ENCODE measurements around the gene NSUN5. TPM values are rescaled to one million over a fixed set of nuclear protein-coding genes. Genes with fewer than 3 reads are reported as not detected.
"Not testable (repeated sequence)": the region's sequence is repeated elsewhere in the genome, so short reads cannot be mapped to it uniquely, and the experiment has no call there.

Gene NSUN5
- total RNA-seq, 1 experiment from 2014 or later = 70.4 TPM

- intact Hi-C loops (cut with micrococcal nuclease) = loop anchor here (1.0 to 10.0 kb wide), 2 partner anchors 128 to 411 kb away; partner anchors contain the start of gene ABHD11
- H3K79me2 ChIP-seq (ENCODE audit: insufficient read depth, low read length); H3K27ac ChIP-seq (ENCODE audit: low read depth, low read length); DNase-seq (ENCODE audit: low read depth, low spot score); H3K9me3 ChIP-seq (ENCODE audit: control insufficient read depth in 1 of 2, insufficient read depth in 1 of 2, low read depth in 1 of 2, low read length in 2 of 2); H3K36me3 ChIP-seq (ENCODE audit: control insufficient read depth in 1 of 2, insufficient read depth in 2 of 2, low read length in 2 of 2); H3K27me3 ChIP-seq (ENCODE audit: insufficient read depth, low read length); H3K9me2 ChIP-seq (ENCODE audit: insufficient read depth); POLR2A ChIA-PET; H4K20me1 ChIP-seq (ENCODE audit: insufficient read depth); BruUV-seq (replicated peaks): not testable (repeated sequence)
- Histone ChIP-seq H3K9ac (ENCODE audit: low read length) (0 out of 2 replicates have a peak overlapping the region, but pooled peaks have one; percentile 13), H3K4me2 (ENCODE audit: low read length) (peak overlapping the region; percentile 66), H3K4me1 (ENCODE audit: control insufficient read depth in 1 of 2, insufficient read depth in 2 of 2, low read length in 2 of 2) (peaks cover 0 to 11% of the 10 kb centered on the region in 2 experiments; a peak in 2 of 4 replicates), H3K4me3 (replicated peaks in 1 of 2; ENCODE audit: low read depth in 1 of 2, low read length in 2 of 2) (peak overlapping the region in 1 of 2 experiments; percentile 11; a peak in 1 of 4 replicates), H2AFZ (ENCODE audit: low read depth, low read length, poor library complexity, severe bottlenecking) (peak overlapping the region; percentile 73)
- ChIA-PET CTCF (interaction anchor here (0.6 to 1.3 kb wide), 5 partner anchors 17 to 128 kb away, joined by 3 to 12 read pairs (median 3); no protein-coding TSS in a partner anchor), RAD21 (ENCODE audit: low non-redundant PET in 1 of 2, low total read pairs in 2 of 2, uncharacterized antibody in 2 of 2, unreplicated experiment in 2 of 2) (interaction anchor here in 1 of 2 experiments (1.0 kb wide), 1 partner anchor 128 kb away, joined by 3 read pairs; no protein-coding TSS in a partner anchor)
- peak; percentile 15 for ATAC-seq
- 0 out of 2 replicates have a peak, but pooled peaks have one; percentile 1 for TF ChIP-seq CBX3 (IDR thresholded peaks at IDR 0.05; ENCODE audit: low read depth)
These were observed 14.9 kb upstream of the NSUN5 start for GRCh38 chr7:73323434-73324080.

GRCh38 chr7:73320009-73320408, 11.4 kb upstream of the NSUN5 start:
- H3K27me3 ChIP-seq (ENCODE audit: insufficient read depth, low read length); H4K20me1 ChIP-seq (ENCODE audit: insufficient read depth); POLR2A ChIA-PET; RAD21 ChIA-PET (ENCODE audit: low non-redundant PET in 1 of 2, low total read pairs in 2 of 2, uncharacterized antibody in 2 of 2, unreplicated experiment in 2 of 2); H3K36me3 ChIP-seq (ENCODE audit: control insufficient read depth in 1 of 2, insufficient read depth in 2 of 2, low read length in 2 of 2); H3K9me3 ChIP-seq (ENCODE audit: control insufficient read depth in 1 of 2, insufficient read depth in 1 of 2, low read depth in 1 of 2, low read length in 2 of 2); BruUV-seq (replicated peaks); ATAC-seq; H3K9ac ChIP-seq (ENCODE audit: low read length); H3K4me3 ChIP-seq (replicated peaks in 1 of 2; ENCODE audit: low read depth in 1 of 2, low read length in 2 of 2); DNase-seq (ENCODE audit: low read depth, low spot score); H3K4me2 ChIP-seq (ENCODE audit: low read length); H3K27ac ChIP-seq (ENCODE audit: low read depth, low read length); H3K9me2 ChIP-seq (ENCODE audit: insufficient read depth); H3K79me2 ChIP-seq (ENCODE audit: insufficient read depth, low read length); CTCF ChIA-PET; H2AFZ ChIP-seq (ENCODE audit: low read depth, low read length, poor library complexity, severe bottlenecking): not testable (repeated sequence)
- intact Hi-C loops (cut with micrococcal nuclease) = loop anchor here (10.0 kb wide), 1 partner anchor 415 kb away; the partner anchor contains the start of gene ABHD11
- peaks cover 0 to 11% of the 10 kb centered on the region in 2 experiments; a peak in 2 of 4 replicates for H3K4me1 ChIP-seq (ENCODE audit: control insufficient read depth in 1 of 2, insufficient read depth in 2 of 2, low read length in 2 of 2)

GRCh38 chr7:73319541-73319940, 10.9 kb upstream of the NSUN5 start:
- RAD21 ChIA-PET (ENCODE audit: low non-redundant PET in 1 of 2, low total read pairs in 2 of 2, uncharacterized antibody in 2 of 2, unreplicated experiment in 2 of 2); H3K27me3 ChIP-seq (ENCODE audit: insufficient read depth, low read length); BruUV-seq (replicated peaks); H2AFZ ChIP-seq (ENCODE audit: low read depth, low read length, poor library complexity, severe bottlenecking); intact Hi-C loops (cut with micrococcal nuclease); H3K4me2 ChIP-seq (ENCODE audit: low read length); H3K4me3 ChIP-seq (replicated peaks in 1 of 2; ENCODE audit: low read depth in 1 of 2, low read length in 2 of 2); H3K79me2 ChIP-seq (ENCODE audit: insufficient read depth, low read length); H3K9me3 ChIP-seq (ENCODE audit: control insufficient read depth in 1 of 2, insufficient read depth in 1 of 2, low read depth in 1 of 2, low read length in 2 of 2); POLR2A ChIA-PET; H3K36me3 ChIP-seq (ENCODE audit: control insufficient read depth in 1 of 2, insufficient read depth in 2 of 2, low read length in 2 of 2); ATAC-seq; H3K9me2 ChIP-seq (ENCODE audit: insufficient read depth); CTCF ChIA-PET; DNase-seq (ENCODE audit: low read depth, low spot score); H4K20me1 ChIP-seq (ENCODE audit: insufficient read depth); H3K27ac ChIP-seq (ENCODE audit: low read depth, low read length); H3K9ac ChIP-seq (ENCODE audit: low read length): not testable (repeated sequence)
- H3K4me1 ChIP-seq (ENCODE audit: control insufficient read depth in 1 of 2, insufficient read depth in 2 of 2, low read length in 2 of 2) = peaks cover 0 to 11% of the 10 kb centered on the region in 2 experiments; a peak in 2 of 4 replicates

Measured in HCT116 (cell line).